ENCODE results near the gene CATSPER1.

CATSPER1 gene

GRCh38 chr11:66042227-66042995, 16.1 kb upstream of the CATSPER1 start:
- no peaks in the 10 kb centered on the region for H3K79me2 ChIP-seq (ENCODE audit: insufficient read depth, low read length)
- H3K9me3 ChIP-seq (ENCODE audit: insufficient read depth, low read length, severe bottlenecking) = no peaks in the 10 kb centered on the region
- H4K20me1 ChIP-seq (ENCODE audit: insufficient read depth, low read length) = no peaks in the 10 kb centered on the region
- no peaks in the 10 kb centered on the region for H3K27me3 ChIP-seq (ENCODE audit: insufficient read depth, low read length, poor library complexity)
- H3K4me1 ChIP-seq (ENCODE audit: insufficient read depth, low read length) = peaks cover 13% of the 10 kb centered on the region
- DNase-seq = no peak
- H3K36me3 ChIP-seq (ENCODE audit: insufficient read depth, low read length) = no peaks in the 10 kb centered on the region
- no peak overlapping the region for H3K4me3 ChIP-seq (ENCODE audit: low read depth in 1 of 2, low read length in 2 of 2)
- no peak overlapping the region for H3K27ac ChIP-seq (ENCODE audit: low read length)
- H3K9ac ChIP-seq (ENCODE audit: low read depth, low read length) = no peak overlapping the region
- H3K4me2 ChIP-seq (ENCODE audit: insufficient read depth, low read length) = no peak overlapping the region
- H2AFZ ChIP-seq (ENCODE audit: low read depth, low read length) = no peak overlapping the region
- TF ChIP-seq CTCF (IDR thresholded peaks at IDR 0.05; ENCODE audit: borderline replicate concordance, extremely low read depth, low read length, poor library complexity, severe bottlenecking) (no peak), EZH2 (IDR thresholded peaks at IDR 0.05; ENCODE audit: borderline replicate concordance, low read depth, low read length, severe bottlenecking) (no peak)
- ATAC-seq (ENCODE audit: insufficient read depth, low read depth) = no peak

GRCh38 chr11:66039765-66040164, 13.5 kb upstream of the CATSPER1 start:
- Histone ChIP-seq H2AFZ (ENCODE audit: low read depth, low read length) (no peak overlapping the region), H3K4me1 (ENCODE audit: insufficient read depth, low read length) (peaks cover 2% of the 10 kb centered on the region), H3K27me3 (ENCODE audit: insufficient read depth, low read length, poor library complexity) (no peaks in the 10 kb centered on the region), H4K20me1 (ENCODE audit: insufficient read depth, low read length) (no peaks in the 10 kb centered on the region), H3K27ac (ENCODE audit: low read length) (no peak overlapping the region), H3K9me3 (ENCODE audit: insufficient read depth, low read length, severe bottlenecking) (no peaks in the 10 kb centered on the region), H3K9ac (ENCODE audit: low read depth, low read length) (no peak overlapping the region), H3K36me3 (ENCODE audit: insufficient read depth, low read length) (no peaks in the 10 kb centered on the region), H3K4me3 (ENCODE audit: low read depth in 1 of 2, low read length in 2 of 2) (no peak overlapping the region), H3K79me2 (ENCODE audit: insufficient read depth, low read length) (no peaks in the 10 kb centered on the region), H3K4me2 (ENCODE audit: insufficient read depth, low read length) (no peak overlapping the region)
- TF ChIP-seq CTCF (IDR thresholded peaks at IDR 0.05; ENCODE audit: borderline replicate concordance, extremely low read depth, low read length, poor library complexity, severe bottlenecking) (no peak), EZH2 (IDR thresholded peaks at IDR 0.05; ENCODE audit: borderline replicate concordance, low read depth, low read length, severe bottlenecking) (no peak)
- DNase-seq (no peak), ATAC-seq (ENCODE audit: insufficient read depth, low read depth) (no peak)

GRCh38 chr11:66037327-66037726, 11.0 kb upstream of the CATSPER1 start:
- Histone ChIP-seq H3K4me3 (ENCODE audit: low read depth in 1 of 2, low read length in 2 of 2) (no peak overlapping the region), H3K79me2 (ENCODE audit: insufficient read depth, low read length) (no peaks in the 10 kb centered on the region), H3K4me2 (ENCODE audit: insufficient read depth, low read length) (no peak overlapping the region), H3K27me3 (ENCODE audit: insufficient read depth, low read length, poor library complexity) (no peaks in the 10 kb centered on the region), H3K9ac (ENCODE audit: low read depth, low read length) (no peak overlapping the region), H3K9me3 (ENCODE audit: insufficient read depth, low read length, severe bottlenecking) (no peaks in the 10 kb centered on the region), H3K36me3 (ENCODE audit: insufficient read depth, low read length) (no peaks in the 10 kb centered on the region), H3K4me1 (ENCODE audit: insufficient read depth, low read length) (no peaks in the 10 kb centered on the region), H2AFZ (ENCODE audit: low read depth, low read length) (no peak overlapping the region), H3K27ac (ENCODE audit: low read length) (no peak overlapping the region), H4K20me1 (ENCODE audit: insufficient read depth, low read length) (no peaks in the 10 kb centered on the region)
- TF ChIP-seq CTCF (IDR thresholded peaks at IDR 0.05; ENCODE audit: borderline replicate concordance, extremely low read depth, low read length, poor library complexity, severe bottlenecking) = no peak
- TF ChIP-seq EZH2 (IDR thresholded peaks at IDR 0.05; ENCODE audit: borderline replicate concordance, low read depth, low read length, severe bottlenecking) = no peak
- DNase-seq (no peak), ATAC-seq (ENCODE audit: insufficient read depth, low read depth) (no peak)

All from DND-41 (cell line).